KOPT-K1 (cell line): ENCODE measurements around the gene METTL18.

Source experiments
- H3K27ac ChIP-seq: fragments of 200-600 bp; sonication (generic); 2 replicates; pipeline ENCODE4 v1.5.1; 2016; ENCODE audit warnings: antibody characterized with exemption, mild to moderate bottlenecking, low read depth, low read length; ENCODE audit not compliant: poor library complexity, severe bottlenecking
- H3K36me3 ChIP-seq: fragments of 200-600 bp; sonication (generic); 2 replicates; pipeline ENCODE4 v1.5.1; 2017; ENCODE audit warnings: antibody characterized with exemption, mild to moderate bottlenecking, low read length, moderate library complexity; ENCODE audit not compliant: insufficient read depth
- H3K9me3 ChIP-seq: fragments of 200-600 bp; sonication (generic); 2 replicates; pipeline ENCODE4 v1.5.1; 2017; ENCODE audit warnings: antibody characterized with exemption, low read length, mild to moderate bottlenecking; ENCODE audit not compliant: insufficient read depth, poor library complexity, severe bottlenecking

Gene METTL18

DNA sequence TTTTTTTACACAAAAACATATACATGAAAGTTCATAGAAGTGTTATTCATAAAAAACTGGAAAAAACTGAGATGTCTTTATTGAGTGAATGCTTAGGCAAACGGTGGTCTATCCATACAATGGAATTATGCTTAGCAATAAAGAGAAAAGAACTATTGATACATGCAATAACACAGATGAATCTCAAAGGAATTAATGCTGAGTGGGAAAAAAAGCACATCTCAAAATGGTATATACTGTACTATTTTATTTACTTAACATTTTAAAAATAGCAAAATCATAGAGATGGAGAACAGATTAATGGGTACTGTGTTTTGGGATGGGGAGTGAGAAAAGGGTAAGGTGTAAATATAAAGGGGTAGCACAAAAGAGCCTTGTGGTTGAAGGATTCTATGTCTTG lies 29.8 kb downstream of the METTL18 start:
- no peak overlapping the region for H3K27ac ChIP-seq
- H3K9me3 ChIP-seq = no peaks in the 10 kb centered on the region
- no peaks in the 10 kb centered on the region for H3K36me3 ChIP-seq

DNA sequence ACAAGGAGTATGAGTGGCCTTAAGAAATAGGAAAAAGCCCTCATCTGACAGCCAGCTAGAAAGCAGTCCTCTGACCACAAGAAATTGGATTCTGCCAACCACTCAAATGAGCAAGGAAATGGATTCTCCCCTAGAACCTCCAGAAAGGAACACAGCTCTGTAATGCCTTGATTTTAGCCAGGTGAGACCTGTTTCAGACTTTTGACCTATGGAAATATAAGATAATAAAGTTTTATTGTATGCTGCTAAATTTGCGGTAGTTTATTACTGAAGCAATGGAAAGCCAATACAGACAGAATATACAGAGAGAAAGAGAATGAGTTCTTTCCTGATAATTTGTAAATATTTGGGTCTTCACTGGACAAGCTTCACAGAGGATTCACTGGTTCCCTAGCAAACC lies 32.0 kb downstream of the METTL18 start:
- H3K36me3 ChIP-seq = no peaks in the 10 kb centered on the region
- peaks cover 9% of the 10 kb centered on the region for H3K9me3 ChIP-seq
- H3K27ac ChIP-seq = no peak overlapping the region

DNA sequence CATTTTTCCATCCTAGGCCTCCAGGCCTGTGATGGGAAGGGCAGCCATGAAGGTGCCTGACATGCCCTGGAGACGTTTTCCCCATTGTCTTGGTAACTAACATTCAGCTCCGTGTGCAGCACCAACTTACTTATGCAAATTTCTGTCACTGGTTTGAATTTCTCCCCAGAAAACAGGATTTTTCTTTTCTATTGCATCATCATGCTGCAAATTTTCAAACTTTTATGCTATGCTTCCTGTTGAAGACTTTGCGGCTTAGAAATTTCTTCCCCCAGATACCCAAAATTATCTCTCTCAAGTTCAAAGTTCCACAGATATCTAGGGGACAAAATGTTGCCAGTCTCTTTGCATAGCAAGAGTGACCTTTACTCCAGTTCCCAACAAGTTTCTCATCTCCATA lies 35.7 kb downstream of the METTL18 start:
- Histone ChIP-seq H3K9me3 (peaks cover 9% of the 10 kb centered on the region), H3K27ac (no peak overlapping the region), H3K36me3 (no peaks in the 10 kb centered on the region)

- peaks cover 2% of the 10 kb centered on the region for H3K9me3 ChIP-seq
- H3K36me3 ChIP-seq = no peaks in the 10 kb centered on the region
- H3K27ac ChIP-seq = no peak overlapping the region
Measured at GRCh38 chr1:169753549-169753948, 41.2 kb downstream of the METTL18 start.

DNA sequence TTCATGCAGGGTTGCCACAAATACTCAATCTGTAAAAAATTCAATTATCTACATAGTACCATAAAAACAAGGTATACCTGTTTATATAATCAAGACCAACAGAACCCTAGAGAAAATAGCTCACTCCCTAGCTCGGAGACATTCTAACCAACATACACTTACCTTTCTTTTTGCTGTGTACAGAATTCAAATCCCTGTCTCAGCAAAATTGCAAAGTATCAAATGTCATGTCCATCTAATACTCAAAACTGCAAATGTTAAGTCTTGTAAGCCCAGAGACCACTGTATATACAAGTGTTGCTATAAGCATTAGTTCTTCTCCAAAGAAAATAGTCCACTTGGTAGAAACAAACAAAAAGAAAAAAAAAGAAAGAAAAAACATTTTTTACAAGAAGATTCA lies 44.7 kb downstream of the METTL18 start:
- no peaks in the 10 kb centered on the region for H3K9me3 ChIP-seq
- no peak overlapping the region for H3K27ac ChIP-seq
- no peaks in the 10 kb centered on the region for H3K36me3 ChIP-seq

GRCh38 chr1:169746550-169746949 lies 48.2 kb downstream of the METTL18 start:
- no peaks in the 10 kb centered on the region for H3K36me3 ChIP-seq
- H3K9me3 ChIP-seq = no peaks in the 10 kb centered on the region
- no peak overlapping the region for H3K27ac ChIP-seq

GRCh38 chr1:169745015-169745861 lies 49.5 kb downstream of the METTL18 start:
- Histone ChIP-seq H3K27ac (no peak overlapping the region), H3K36me3 (no peaks in the 10 kb centered on the region), H3K9me3 (no peaks in the 10 kb centered on the region)
